ENCODE data around the gene CARD14.

Gene CARD14

DNA sequence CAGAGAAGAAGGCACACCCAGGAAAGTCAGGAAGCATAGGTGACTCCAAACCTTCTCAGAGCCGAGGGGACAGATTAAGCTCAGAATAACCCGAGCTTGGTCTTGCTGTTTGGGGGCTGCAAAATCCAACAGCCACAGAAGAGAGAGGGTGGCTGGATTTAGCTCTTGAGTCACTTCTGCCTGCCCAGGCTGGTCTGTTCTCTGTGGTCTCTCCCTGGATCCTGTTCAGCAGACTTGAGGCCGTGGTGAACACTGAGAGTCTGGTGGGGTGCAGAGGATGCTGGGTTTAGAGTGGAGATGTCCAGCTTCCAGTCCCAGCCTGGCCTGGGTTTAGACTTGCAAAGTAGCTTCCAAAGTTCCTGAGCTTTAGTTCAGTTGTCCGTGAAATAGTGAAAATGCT is 59.2 kb downstream of the CARD14 start:
- no peaks in the 10 kb centered on the region for H3K27me3 ChIP-seq (ENCODE audit: insufficient read depth, low read length, poor library complexity, severe bottlenecking)
- no peaks in the 10 kb centered on the region for H3K79me2 ChIP-seq (ENCODE audit: insufficient read depth, low read length)
- no peak overlapping the region for H2AFZ ChIP-seq (ENCODE audit: low read length)
- H3K4me3 ChIP-seq (ENCODE audit: low read length, poor library complexity, severe bottlenecking) = no peak overlapping the region
- H3F3A ChIP-seq (ENCODE audit: low read depth) = no peaks in the 10 kb centered on the region
- no peaks in the 10 kb centered on the region for H3K4me1 ChIP-seq (ENCODE audit: insufficient read depth, low read length, poor library complexity, severe bottlenecking)
- H3K9me2 ChIP-seq (replicated peaks; ENCODE audit: low read depth, low read length) = no peaks in the 10 kb centered on the region
- H3K4me2 ChIP-seq (ENCODE audit: low read depth, low read length, poor library complexity, severe bottlenecking) = no peak overlapping the region
- TF ChIP-seq EZH2phosphoT487 (IDR thresholded peaks at IDR 0.05; ENCODE audit: borderline replicate concordance) (no peak), CTCF (conservative IDR thresholded peaks at IDR 0.05; ENCODE audit: low read length) (no peak)
- no peak overlapping the region for H3K9ac ChIP-seq (ENCODE audit: low read depth, low read length, poor library complexity, severe bottlenecking)
- H3K9me3 ChIP-seq (ENCODE audit: insufficient read depth, low read depth, low read length) = peaks cover 6% of the 10 kb centered on the region; the same call in 1 of the 2 replicates
- H3K36me3 ChIP-seq (ENCODE audit: insufficient read depth, low read length) = no peaks in the 10 kb centered on the region
- no peaks in the 10 kb centered on the region for H4K20me1 ChIP-seq (ENCODE audit: insufficient read depth, low read length, poor library complexity, severe bottlenecking)

DNA sequence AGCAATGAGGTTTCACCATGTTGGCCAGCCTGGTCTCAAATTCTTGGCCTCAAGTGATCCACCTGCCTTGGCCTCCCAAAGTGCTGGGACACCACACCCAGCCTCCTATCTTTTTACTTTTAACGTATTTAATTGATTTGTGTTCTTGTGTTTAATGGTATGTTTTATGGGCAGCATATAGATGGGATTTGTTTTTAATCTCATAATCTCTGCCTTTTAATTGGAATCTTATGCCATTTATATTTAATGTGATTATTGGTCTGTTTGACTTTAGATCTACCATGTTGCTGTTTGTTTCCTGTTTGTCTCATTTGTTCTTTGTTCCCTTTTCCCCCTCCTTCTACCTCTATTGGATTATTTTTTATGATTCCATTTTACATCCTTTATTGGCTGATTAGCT is 62.6 kb downstream of the CARD14 start:
- Histone ChIP-seq H3F3A (ENCODE audit: low read depth) (no peaks in the 10 kb centered on the region), H3K4me3 (ENCODE audit: low read length, poor library complexity, severe bottlenecking) (no peak overlapping the region), H3K79me2 (ENCODE audit: insufficient read depth, low read length) (no peaks in the 10 kb centered on the region), H3K9me2 (replicated peaks; ENCODE audit: low read depth, low read length) (no peaks in the 10 kb centered on the region), H4K20me1 (ENCODE audit: insufficient read depth, low read length, poor library complexity, severe bottlenecking) (no peaks in the 10 kb centered on the region), H3K36me3 (ENCODE audit: insufficient read depth, low read length) (no peaks in the 10 kb centered on the region), H2AFZ (ENCODE audit: low read length) (no peak overlapping the region), H3K9me3 (ENCODE audit: insufficient read depth, low read depth, low read length) (peaks cover 6% of the 10 kb centered on the region; the same call in 1 of the 2 replicates), H3K4me2 (ENCODE audit: low read depth, low read length, poor library complexity, severe bottlenecking) (no peak overlapping the region), H3K9ac (ENCODE audit: low read depth, low read length, poor library complexity, severe bottlenecking) (no peak overlapping the region), H3K4me1 (ENCODE audit: insufficient read depth, low read length, poor library complexity, severe bottlenecking) (no peaks in the 10 kb centered on the region), H3K27me3 (ENCODE audit: insufficient read depth, low read length, poor library complexity, severe bottlenecking) (no peaks in the 10 kb centered on the region)
- TF ChIP-seq CTCF (conservative IDR thresholded peaks at IDR 0.05; ENCODE audit: low read length) (no peak), EZH2phosphoT487 (IDR thresholded peaks at IDR 0.05; ENCODE audit: borderline replicate concordance) (no peak)

GRCh38 chr17:80233202-80233601 is 63.4 kb downstream of the CARD14 start:
- Histone ChIP-seq H3K4me1 (ENCODE audit: insufficient read depth, low read length, poor library complexity, severe bottlenecking) (no peaks in the 10 kb centered on the region), H3K9ac (ENCODE audit: low read depth, low read length, poor library complexity, severe bottlenecking) (no peak overlapping the region), H3K9me3 (ENCODE audit: insufficient read depth, low read depth, low read length) (peaks cover 6% of the 10 kb centered on the region; the same call in 1 of the 2 replicates), H4K20me1 (ENCODE audit: insufficient read depth, low read length, poor library complexity, severe bottlenecking) (no peaks in the 10 kb centered on the region), H3K4me2 (ENCODE audit: low read depth, low read length, poor library complexity, severe bottlenecking) (no peak overlapping the region), H3K9me2 (replicated peaks; ENCODE audit: low read depth, low read length) (no peaks in the 10 kb centered on the region), H3K27me3 (ENCODE audit: insufficient read depth, low read length, poor library complexity, severe bottlenecking) (no peaks in the 10 kb centered on the region), H3K36me3 (ENCODE audit: insufficient read depth, low read length) (no peaks in the 10 kb centered on the region), H3K4me3 (ENCODE audit: low read length, poor library complexity, severe bottlenecking) (no peak overlapping the region), H3F3A (ENCODE audit: low read depth) (no peaks in the 10 kb centered on the region), H2AFZ (ENCODE audit: low read length) (no peak overlapping the region), H3K79me2 (ENCODE audit: insufficient read depth, low read length) (no peaks in the 10 kb centered on the region)
- TF ChIP-seq EZH2phosphoT487 (IDR thresholded peaks at IDR 0.05; ENCODE audit: borderline replicate concordance) = no peak

GRCh38 chr17:80236911-80237310 is 67.1 kb downstream of the CARD14 start:
- Histone ChIP-seq H3K9me2 (replicated peaks; ENCODE audit: low read depth, low read length) (no peaks in the 10 kb centered on the region), H3K36me3 (ENCODE audit: insufficient read depth, low read length) (no peaks in the 10 kb centered on the region), H4K20me1 (ENCODE audit: insufficient read depth, low read length, poor library complexity, severe bottlenecking) (no peaks in the 10 kb centered on the region), H3K4me3 (ENCODE audit: low read length, poor library complexity, severe bottlenecking) (no peak overlapping the region), H3K4me1 (ENCODE audit: insufficient read depth, low read length, poor library complexity, severe bottlenecking) (no peaks in the 10 kb centered on the region), H3K4me2 (ENCODE audit: low read depth, low read length, poor library complexity, severe bottlenecking) (no peak overlapping the region), H3K9ac (ENCODE audit: low read depth, low read length, poor library complexity, severe bottlenecking) (no peak overlapping the region), H3K79me2 (ENCODE audit: insufficient read depth, low read length) (no peaks in the 10 kb centered on the region), H2AFZ (ENCODE audit: low read length) (no peak overlapping the region), H3K9me3 (ENCODE audit: insufficient read depth, low read depth, low read length) (peaks cover 6% of the 10 kb centered on the region; the same call in 1 of the 2 replicates), H3F3A (ENCODE audit: low read depth) (no peaks in the 10 kb centered on the region), H3K27me3 (ENCODE audit: insufficient read depth, low read length, poor library complexity, severe bottlenecking) (no peaks in the 10 kb centered on the region)
- no peak for TF ChIP-seq CTCF (conservative IDR thresholded peaks at IDR 0.05; ENCODE audit: low read length)
- no peak for TF ChIP-seq EZH2phosphoT487 (IDR thresholded peaks at IDR 0.05; ENCODE audit: borderline replicate concordance)
